GM23338 (cell line): ENCODE measurements around the gene CDK5. TPM values are rescaled to one million over a fixed set of nuclear protein-coding genes. Genes with fewer than 3 reads are reported as not detected.

Experiments used
- ATAC-seq: fragments of 200-7000 bp; cut with Tn5 transposase; 3 replicates; pipeline ENCODE4 v1.9.1; 2020
- DNase-seq: peaks from one replicate; pipeline ENCODE4 v3.0.0-alpha.2; 2015; ENCODE audit warnings: low spot score
- H2AFZ ChIP-seq: fragments of 200-600 bp; sonication (generic); 2 replicates; pipeline ENCODE4 v1.8.0; 2016; ENCODE audit warnings: antibody characterized with exemption, mild to moderate bottlenecking, moderate library complexity
- H3F3A ChIP-seq: fragments of 200-600 bp; sonication (generic); replicated peaks from 2 replicates; pipeline ENCODE4 v1.8.0; 2017; ENCODE audit warnings: antibody characterized with exemption, mixed run types, low read depth
- H3K27ac ChIP-seq: fragments of 200-600 bp; sonication (generic); 2 replicates; pipeline ENCODE4 v1.6.1; 2016; ENCODE audit warnings: low read depth
- H3K27me3 ChIP-seq: fragments of 200-600 bp; sonication (generic); 2 replicates; pipeline ENCODE4 v1.8.0; 2016; ENCODE audit warnings: mild to moderate bottlenecking, mixed run types, moderate library complexity; ENCODE audit not compliant: insufficient read depth
- H3K36me3 ChIP-seq: fragments of 200-600 bp; sonication (generic); 2 replicates; pipeline ENCODE4 v1.8.0; 2016; ENCODE audit warnings: mild to moderate bottlenecking; ENCODE audit not compliant: insufficient read depth
- H3K4me1 ChIP-seq: fragments of 200-600 bp; sonication (generic); 2 replicates; pipeline ENCODE4 v1.8.0; 2016; ENCODE audit warnings: mild to moderate bottlenecking, moderate library complexity; ENCODE audit not compliant: insufficient read depth
- H3K4me2 ChIP-seq: fragments of 200-600 bp; sonication (generic); 2 replicates; pipeline ENCODE4 v1.7.1; 2017; ENCODE audit warnings: mixed run types
- H3K4me3 ChIP-seq: fragments of 200-600 bp; sonication (generic); 2 replicates; pipeline ENCODE4 v1.6.1; 2016; ENCODE audit warnings: mixed run types
- H3K79me2 ChIP-seq: fragments of 200-600 bp; sonication (generic); replicated peaks from 2 replicates; pipeline ENCODE4 v1.8.0; 2017; ENCODE audit warnings: mild to moderate bottlenecking; ENCODE audit not compliant: insufficient read depth
- H3K9me2 ChIP-seq: fragments of 200-600 bp; sonication (generic); 2 replicates; pipeline ENCODE4 v1.8.0; 2017; ENCODE audit not compliant: insufficient read depth
- H4K20me1 ChIP-seq: fragments of 200-600 bp; sonication (generic); replicated peaks from 2 replicates; pipeline ENCODE4 v1.8.0; 2017; ENCODE audit warnings: mild to moderate bottlenecking; ENCODE audit not compliant: insufficient read depth
- H3K27ac Mint-ChIP-seq: 2 replicates; pipeline ENCODE4 v1.8.0; 2020; ENCODE audit warnings: inconsistent platforms, mild to moderate bottlenecking, moderate library complexity, mixed read lengths
- H3K27me3 Mint-ChIP-seq: 3 replicates; pipeline ENCODE4 v1.8.0; 2022; ENCODE audit warnings: low read depth, mild to moderate bottlenecking, moderate library complexity, mixed read lengths, inconsistent platforms; ENCODE audit not compliant: insufficient read depth, poor library complexity
- H3K36me3 Mint-ChIP-seq: 3 replicates; pipeline ENCODE4 v1.8.0; 2021; ENCODE audit warnings: low read depth, mild to moderate bottlenecking, inconsistent platforms, moderate library complexity, mixed read lengths
- H3K4me1 Mint-ChIP-seq: 3 replicates; pipeline ENCODE4 v1.8.0; 2020; ENCODE audit warnings: mild to moderate bottlenecking, inconsistent platforms, mixed read lengths
- H3K4me3 Mint-ChIP-seq: 3 replicates; pipeline ENCODE4 v1.8.0; 2021; ENCODE audit warnings: moderate library complexity, mild to moderate bottlenecking, inconsistent platforms, mixed read lengths
- H3K9me3 Mint-ChIP-seq: 3 replicates; pipeline ENCODE4 v1.8.0; 2020; ENCODE audit warnings: moderate library complexity, mild to moderate bottlenecking, inconsistent platforms, mixed read lengths
- CREB1 ChIP-seq: fragments of 250-450 bp; sonication (Bioruptor Pico); IDR thresholded peaks from 2 replicates; pipeline ENCODE4 v1.5.0; 2020; ENCODE audit warnings: low read depth, mild to moderate bottlenecking, moderate library complexity
- EZH2 ChIP-seq: fragments of 200-600 bp; sonication (generic); IDR thresholded peaks from one replicate; pipeline ENCODE4 v1.8.0; 2017; ENCODE audit warnings: antibody characterized with exemption, mild to moderate bottlenecking, low read depth; ENCODE audit not compliant: unreplicated experiment
- JUNB ChIP-seq: IDR thresholded peaks from one replicate; pipeline ENCODE4 v1.6.1; 2016; ENCODE audit warnings: antibody characterized with exemption; ENCODE audit not compliant: unreplicated experiment
- NANOG ChIP-seq: IDR thresholded peaks from 2 replicates; pipeline ENCODE4 v1.6.1; 2016; ENCODE audit warnings: antibody characterized with exemption, borderline replicate concordance
- POLR2AphosphoS5 ChIP-seq: IDR thresholded peaks from 2 replicates; pipeline ENCODE4 v1.6.1; 2016; ENCODE audit warnings: antibody characterized with exemption, low read depth
- STAT1 ChIP-seq: IDR thresholded peaks from one replicate; pipeline ENCODE4 v1.6.1; 2016; ENCODE audit warnings: antibody characterized with exemption; ENCODE audit not compliant: unreplicated experiment
- ZNF114 ChIP-seq: fragments of 250-450 bp; sonication (Bioruptor Pico); IDR thresholded peaks from 2 replicates; pipeline ENCODE4 v1.5.0; 2020; ENCODE audit warnings: mild to moderate bottlenecking, moderate library complexity
- polyA plus RNA-seq: library from polyadenylated mRNA; unstranded; fragments of >200 nt; fragmentation: Nextera tagmentation; extraction: Ambion mirVana; gene quantifications from 2 replicates; pipeline ENCODE4 v1.2.1, GENCODE V29; 2016
- total RNA-seq: library from RNA; depleted of rRNA; stranded (reverse); fragments of >200 nt; shearing (Covaris generic); gene quantifications from 2 replicates; pipeline ENCODE4 v1.2.3, GENCODE V29; 2014
- TF ChIP-seq, protein P1 (sequence below), 2 experiments: fragments of 200-600 bp in 1 of 2; sonication (generic) in 1 of 2; conservative IDR thresholded peaks; 2 replicates each; pipeline versions ENCODE4 v1.5.1 to v1.6.1; 2016 to 2017; ENCODE audit warnings: antibody characterized with exemption in 2 of 2, low read depth in 2 of 2, mild to moderate bottlenecking in 2 of 2, moderate library complexity in 1 of 2
- TF ChIP-seq, protein P2 (sequence below): IDR thresholded peaks from one replicate; pipeline ENCODE4 v1.6.1; 2018; ENCODE audit warnings: antibody characterized with exemption; ENCODE audit not compliant: unreplicated experiment

The CDK5 gene
- total and polyA plus RNA-seq, 2 experiments from 2014 or later, result 19.8 to 27.1 TPM

DNA sequence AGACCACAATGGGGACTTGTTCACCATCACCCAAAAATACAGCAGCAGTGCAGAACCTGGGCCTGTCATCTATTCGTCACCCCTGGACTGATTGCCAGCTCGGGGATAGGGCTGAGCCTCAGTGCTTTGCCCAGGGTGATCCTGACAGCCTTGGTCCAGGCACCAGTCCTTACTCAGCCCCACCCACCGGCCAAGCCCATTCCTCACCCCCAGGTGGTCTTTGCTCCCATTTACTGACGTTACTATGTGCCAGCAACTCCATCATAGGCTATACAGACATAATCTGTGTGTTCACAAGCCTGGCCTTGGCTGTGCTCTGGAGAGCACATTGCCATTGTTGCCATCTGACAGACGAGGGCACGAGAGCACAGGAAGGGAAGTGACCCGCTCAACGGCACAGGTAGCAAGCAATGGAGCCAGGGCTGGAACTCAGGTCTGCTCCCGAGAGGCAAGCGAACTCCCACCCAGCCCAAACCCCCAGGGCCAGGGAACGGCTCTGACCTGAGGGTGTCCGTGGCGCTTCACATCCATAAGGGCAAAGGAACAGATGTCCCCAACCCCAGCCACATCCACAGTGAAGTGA, 40.2 kb downstream of the CDK5 start:
- H3K36me3 Mint-ChIP-seq, result peaks cover 11% of the 10 kb centered on the region
- peaks cover 34% of the 10 kb centered on the region for H3K4me1 Mint-ChIP-seq
- Histone ChIP-seq H3K4me2 (peak overlapping the region; percentile 77), H3K4me3 (peak overlapping the region; percentile 47), H3K79me2 (no peaks in the 10 kb centered on the region), H3K9me2 (no peaks in the 10 kb centered on the region), H4K20me1 (no peaks in the 10 kb centered on the region), H3K4me1 (peaks cover 17% of the 10 kb centered on the region), H3K36me3 (no peaks in the 10 kb centered on the region; the same call in 1 of the 2 replicates), H2AFZ (peak overlapping the region; percentile 86), H3F3A (peaks cover 9% of the 10 kb centered on the region; the same call in 1 of the 2 replicates), H3K27ac (no peak overlapping the region), H3K27me3 (peaks cover 54% of the 10 kb centered on the region)
- TF ChIP-seq EZH2 (no peak), POLR2AphosphoS5 (no peak), CREB1 (CRISPR knock-in tag) (no peak)
- H3K27me3 Mint-ChIP-seq, result peaks cover 61% of the 10 kb centered on the region
- peak overlapping the region; percentile 66 for H3K4me3 Mint-ChIP-seq
- H3K9me3 Mint-ChIP-seq, result peaks cover 4% of the 10 kb centered on the region; the same call in 2 of the 3 replicates
- DNase-seq, result no peak
- H3K27ac Mint-ChIP-seq, result no peak overlapping the region
- ATAC-seq, result no peak

DNA sequence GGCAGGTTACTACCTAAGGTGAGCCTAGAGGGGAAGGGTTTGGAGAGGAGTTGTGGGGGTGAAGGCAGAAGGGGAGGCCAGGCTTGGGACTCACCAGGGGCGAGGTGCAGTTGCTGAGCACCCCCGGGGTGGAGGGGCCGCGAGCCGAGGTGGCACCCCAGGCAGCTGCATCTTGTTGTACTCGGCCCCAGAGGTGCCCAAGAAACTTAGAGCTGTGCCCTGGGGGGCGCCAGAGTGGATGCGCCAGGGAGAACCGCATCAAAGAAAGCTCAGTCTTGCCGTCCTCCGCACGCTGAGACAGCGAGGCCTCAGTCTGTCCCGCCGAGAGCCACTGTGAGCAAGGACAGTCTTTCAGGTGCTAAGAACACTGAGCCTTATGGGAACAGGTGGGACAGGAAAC, 40.8 kb downstream of the CDK5 start:
- no peak overlapping the region for H3K27ac Mint-ChIP-seq
- H3K27me3 Mint-ChIP-seq, result peaks cover 64% of the 10 kb centered on the region
- no peak for DNase-seq
- no peaks in the 10 kb centered on the region for H3K79me2 ChIP-seq
- peaks cover 59% of the 10 kb centered on the region for H3K27me3 ChIP-seq
- H3K4me1 Mint-ChIP-seq, result peaks cover 37% of the 10 kb centered on the region
- H3K36me3 ChIP-seq, result no peaks in the 10 kb centered on the region; the same call in 1 of the 2 replicates
- ATAC-seq, result no peak
- H3K36me3 Mint-ChIP-seq, result peaks cover 11% of the 10 kb centered on the region
- no peak overlapping the region for H3K27ac ChIP-seq
- TF ChIP-seq POLR2AphosphoS5 (no peak), NANOG (no peak), STAT1 (no peak), ZNF114 (CRISPR knock-in tag) (no peak), JUNB (no peak), CREB1 (CRISPR knock-in tag) (no peak)
- TF ChIP-seq, protein P1, sequence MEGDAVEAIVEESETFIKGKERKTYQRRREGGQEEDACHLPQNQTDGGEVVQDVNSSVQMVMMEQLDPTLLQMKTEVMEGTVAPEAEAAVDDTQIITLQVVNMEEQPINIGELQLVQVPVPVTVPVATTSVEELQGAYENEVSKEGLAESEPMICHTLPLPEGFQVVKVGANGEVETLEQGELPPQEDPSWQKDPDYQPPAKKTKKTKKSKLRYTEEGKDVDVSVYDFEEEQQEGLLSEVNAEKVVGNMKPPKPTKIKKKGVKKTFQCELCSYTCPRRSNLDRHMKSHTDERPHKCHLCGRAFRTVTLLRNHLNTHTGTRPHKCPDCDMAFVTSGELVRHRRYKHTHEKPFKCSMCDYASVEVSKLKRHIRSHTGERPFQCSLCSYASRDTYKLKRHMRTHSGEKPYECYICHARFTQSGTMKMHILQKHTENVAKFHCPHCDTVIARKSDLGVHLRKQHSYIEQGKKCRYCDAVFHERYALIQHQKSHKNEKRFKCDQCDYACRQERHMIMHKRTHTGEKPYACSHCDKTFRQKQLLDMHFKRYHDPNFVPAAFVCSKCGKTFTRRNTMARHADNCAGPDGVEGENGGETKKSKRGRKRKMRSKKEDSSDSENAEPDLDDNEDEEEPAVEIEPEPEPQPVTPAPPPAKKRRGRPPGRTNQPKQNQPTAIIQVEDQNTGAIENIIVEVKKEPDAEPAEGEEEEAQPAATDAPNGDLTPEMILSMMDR (conservative IDR thresholded peaks at IDR 0.05; ENCODE audit: low read depth in 2 of 2), result peak in 1 of 2 experiments; percentile 30; a peak in 2 of 4 replicates
- TF ChIP-seq, protein P2, sequence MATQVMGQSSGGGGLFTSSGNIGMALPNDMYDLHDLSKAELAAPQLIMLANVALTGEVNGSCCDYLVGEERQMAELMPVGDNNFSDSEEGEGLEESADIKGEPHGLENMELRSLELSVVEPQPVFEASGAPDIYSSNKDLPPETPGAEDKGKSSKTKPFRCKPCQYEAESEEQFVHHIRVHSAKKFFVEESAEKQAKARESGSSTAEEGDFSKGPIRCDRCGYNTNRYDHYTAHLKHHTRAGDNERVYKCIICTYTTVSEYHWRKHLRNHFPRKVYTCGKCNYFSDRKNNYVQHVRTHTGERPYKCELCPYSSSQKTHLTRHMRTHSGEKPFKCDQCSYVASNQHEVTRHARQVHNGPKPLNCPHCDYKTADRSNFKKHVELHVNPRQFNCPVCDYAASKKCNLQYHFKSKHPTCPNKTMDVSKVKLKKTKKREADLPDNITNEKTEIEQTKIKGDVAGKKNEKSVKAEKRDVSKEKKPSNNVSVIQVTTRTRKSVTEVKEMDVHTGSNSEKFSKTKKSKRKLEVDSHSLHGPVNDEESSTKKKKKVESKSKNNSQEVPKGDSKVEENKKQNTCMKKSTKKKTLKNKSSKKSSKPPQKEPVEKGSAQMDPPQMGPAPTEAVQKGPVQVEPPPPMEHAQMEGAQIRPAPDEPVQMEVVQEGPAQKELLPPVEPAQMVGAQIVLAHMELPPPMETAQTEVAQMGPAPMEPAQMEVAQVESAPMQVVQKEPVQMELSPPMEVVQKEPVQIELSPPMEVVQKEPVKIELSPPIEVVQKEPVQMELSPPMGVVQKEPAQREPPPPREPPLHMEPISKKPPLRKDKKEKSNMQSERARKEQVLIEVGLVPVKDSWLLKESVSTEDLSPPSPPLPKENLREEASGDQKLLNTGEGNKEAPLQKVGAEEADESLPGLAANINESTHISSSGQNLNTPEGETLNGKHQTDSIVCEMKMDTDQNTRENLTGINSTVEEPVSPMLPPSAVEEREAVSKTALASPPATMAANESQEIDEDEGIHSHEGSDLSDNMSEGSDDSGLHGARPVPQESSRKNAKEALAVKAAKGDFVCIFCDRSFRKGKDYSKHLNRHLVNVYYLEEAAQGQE, result no peak
- H3F3A ChIP-seq, result peaks cover 9% of the 10 kb centered on the region; the same call in 1 of the 2 replicates
- H3K4me1 ChIP-seq, result peaks cover 20% of the 10 kb centered on the region
- no peak overlapping the region for H3K4me3 Mint-ChIP-seq
- no peak overlapping the region for H2AFZ ChIP-seq
- H3K9me3 Mint-ChIP-seq, result peaks cover 4% of the 10 kb centered on the region; the same call in 2 of the 3 replicates
- H3K4me3 ChIP-seq, result no peak overlapping the region
- H3K4me2 ChIP-seq, result no peak overlapping the region
- H4K20me1 ChIP-seq, result no peaks in the 10 kb centered on the region
- H3K9me2 ChIP-seq, result no peaks in the 10 kb centered on the region
